Karpas-422 (cell line): ENCODE measurements around the gene S100A12. TPM values are rescaled to one million over a fixed set of nuclear protein-coding genes. Genes with fewer than 3 reads are reported as not detected.

Source experiments
- small RNA-seq: library from RNA; depleted of rRNA; stranded (forward); fragments of <200 nt; gene quantifications from one replicate; pipeline ENCODE3, GENCODE V24; 2014
- total RNA-seq: library from RNA; depleted of rRNA; stranded (reverse); fragments of >200 nt; shearing (Covaris generic); gene quantifications from 2 replicates; pipeline ENCODE4 v1.2.3, GENCODE V29; 2014; ENCODE audit warnings: low replicate concordance; rRNA removed

The S100A12 gene
- total RNA-seq, 1 experiment from 2014 or later: not detected

Small RNAs within 50 kb of the gene (small RNA-seq; reads per million reads assigned to genes)
- gene RNU6-160P (not detected), gene S100A15A (not detected)

Other genes starting within 250 kb of the S100A12 start
- gene SPRR2G, start 224.7 kb downstream of the S100A12 start, total RNA-seq: not detected in 2 replicates
- gene LELP1, start 172.2 kb downstream of the S100A12 start, total RNA-seq: not detected in 2 replicates
- gene PRR9, start 158.0 kb downstream of the S100A12 start, total RNA-seq: not detected in 2 replicates
- gene LORICRIN, start 115.9 kb downstream of the S100A12 start, total RNA-seq: not detected in 2 replicates
- gene PGLYRP3, start 62.7 kb downstream of the S100A12 start, total RNA-seq: not detected in 2 replicates
- not detected in 2 replicates for gene PGLYRP4, start 26.8 kb downstream of the S100A12 start, total RNA-seq
- not detected in 2 replicates for gene S100A9, start 17.8 kb downstream of the S100A12 start, total RNA-seq
- not detected in 2 replicates for gene S100A8, start 15.5 kb upstream of the S100A12 start, total RNA-seq
- not detected in 2 replicates for gene S100A7A, start 40.9 kb upstream of the S100A12 start, total RNA-seq
- not detected in 2 replicates for gene S100A7, start 85.0 kb upstream of the S100A12 start, total RNA-seq
- gene S100A6, start 160.4 kb upstream of the S100A12 start, total RNA-seq: 26.8 and 43.3 TPM in 2 replicates
- gene S100A5, start 165.3 kb upstream of the S100A12 start, total RNA-seq: not detected in 2 replicates
- gene S100A4, start 170.2 kb upstream of the S100A12 start, total RNA-seq: 1.2 TPM in 1 of 2 replicates, not detected in the other
- gene S100A3, start 173.6 kb upstream of the S100A12 start, total RNA-seq: not detected in 2 replicates
- not detected in 2 replicates for gene S100A2, start 190.2 kb upstream of the S100A12 start, total RNA-seq
- not detected in 2 replicates for gene S100A16, start 237.5 kb upstream of the S100A12 start, total RNA-seq
- not detected in 2 replicates for gene S100A14, start 240.7 kb upstream of the S100A12 start, total RNA-seq